HepG2 (cell line): ENCODE measurements around the gene ZBED1. TPM values are rescaled to one million over a fixed set of nuclear protein-coding genes. Genes with fewer than 3 reads are reported as not detected.

Source experiments
- ATAC-seq: fragments of 200-7000 bp; cut with Tn5 transposase; 3 replicates; pipeline ENCODE4 v1.9.1; 2020; ENCODE audit warnings: mild to moderate bottlenecking, moderate library complexity
- BruUV-seq: library from RNA; stranded (reverse); fragments of 400-500 nt; replicated peaks from 2 replicates; lab custom pipeline; 2021; lab: Mats Ljungman, UMichigan
- CTCF ChIA-PET: fragments of 300-600 bp; formaldehyde crosslinking; extraction: SDS; loops from one replicate; lab custom pipeline; 2021; ENCODE audit warnings: low total read pairs, inconsistent platforms, low intra/inter-chr PET ratio; lab: Yijun Ruan, JAX
- POLR2A ChIA-PET: fragments of 350-600 bp; sonication (Branson Sonifier 250); formaldehyde crosslinking; loops from one replicate; lab custom pipeline; 2020; ENCODE audit warnings: antibody characterized with exemption, inconsistent platforms; lab: Yijun Ruan, JAX
- DNase-seq: peaks from one replicate; pipeline ENCODE4 v3.0.0-alpha.2; 2015; ENCODE audit warnings: low spot score
- FAIRE-seq: peaks from 3 replicates; lab custom pipeline; 2011; peaks lifted over from hg19 to GRCh38; lab: Jason Lieb, UNC
- H2AFZ ChIP-seq: one replicate; pipeline ENCODE4 v1.6.1; 2011; ENCODE audit warnings: low read length, inconsistent platforms
- H3K27ac ChIP-seq: fragments of 300-600 bp; 3 replicates; pipeline ENCODE4 v1.8.0; 2011; ENCODE audit warnings: mixed run types, mild to moderate bottlenecking, mixed read lengths, low read length, inconsistent platforms; ENCODE audit not compliant: insufficient read depth; ENCODE audit errors: extremely low read length
- H3K27me3 ChIP-seq, 2 experiments: fragments of 200-600 bp in 1 of 2; 2 replicates in 1 of 2; 3 replicates in 1 of 2; pipeline versions ENCODE4 v1.6.0 to v1.8.0; 2011; ENCODE audit warnings: low read length in 2 of 2, mild to moderate bottlenecking in 2 of 2, moderate library complexity in 2 of 2, inconsistent platforms in 1 of 2; ENCODE audit not compliant: insufficient read depth in 2 of 2, control insufficient read depth in 1 of 2
- H3K36me3 ChIP-seq, 2 experiments: fragments of 200-600 bp in 1 of 2; replicated peaks in 1 of 2; 2 replicates in 1 of 2; 3 replicates in 1 of 2; pipeline versions ENCODE4 v1.5.1 to v1.8.0; 2011; ENCODE audit warnings: low read length in 2 of 2, inconsistent platforms in 1 of 2; ENCODE audit not compliant: insufficient read depth in 2 of 2, control insufficient read depth in 1 of 2
- H3K4me1 ChIP-seq: 2 replicates; pipeline ENCODE4 v1.5.1; 2012; ENCODE audit warnings: low read length, inconsistent platforms; ENCODE audit not compliant: insufficient read depth
- H3K4me2 ChIP-seq: 2 replicates; pipeline ENCODE4 v1.6.0; 2011; ENCODE audit warnings: low read depth, low read length, inconsistent platforms
- H3K4me3 ChIP-seq, 3 experiments: fragments of 200-600 bp in 1 of 3; sonication (generic), shearing (Covaris generic) in 1 of 3; replicated peaks in 1 of 3; 2 replicates each; pipeline ENCODE4 v1.5.1; 2011 to 2016; ENCODE audit warnings: low read length in 3 of 3, inconsistent platforms in 2 of 3, low read depth in 2 of 3, mild to moderate bottlenecking in 2 of 3, control low read depth in 1 of 3, mixed read lengths in 1 of 3; ENCODE audit not compliant: insufficient read depth in 1 of 3
- H3K79me2 ChIP-seq: one replicate; pipeline ENCODE4 v1.6.1; 2011; ENCODE audit warnings: low read length, inconsistent platforms; ENCODE audit not compliant: insufficient read depth
- H3K9ac ChIP-seq: 2 replicates; pipeline ENCODE4 v1.6.0; 2011; ENCODE audit warnings: mild to moderate bottlenecking, low read depth, low read length, inconsistent platforms; ENCODE audit not compliant: insufficient read depth
- H3K9me3 ChIP-seq: 2 replicates; pipeline ENCODE4 v1.5.1; 2012; ENCODE audit warnings: mild to moderate bottlenecking, low read length
- H4K20me1 ChIP-seq: 2 replicates; pipeline ENCODE4 v1.6.0; 2011; ENCODE audit warnings: inconsistent platforms, mild to moderate bottlenecking, low read length, moderate library complexity; ENCODE audit not compliant: insufficient read depth
- AGO2 ChIP-seq: fragments of 200-400 bp; formaldehyde crosslinking; optimal IDR thresholded peaks from 2 replicates; pipeline ENCODE3; 2017; ENCODE audit warnings: mild to moderate bottlenecking, low read depth, low read length, moderate library complexity
- HHEX ChIP-seq: IDR thresholded peaks from 2 replicates; pipeline ENCODE4 v1.6.1; 2016; ENCODE audit warnings: control low read depth
- HMGXB4 ChIP-seq, 2 experiments: sonication (generic) in 1 of 2; formaldehyde crosslinking in 1 of 2; IDR thresholded peaks; 2 replicates each; pipeline versions ENCODE4 v1.4.0 to v1.6.1; 2018 to 2020; ENCODE audit warnings: missing genetic modification reagents in 2 of 2, borderline replicate concordance in 1 of 2, low read depth in 1 of 2, mild to moderate bottlenecking in 1 of 2, missing biosample characterization in 1 of 2
- NFIC ChIP-seq: IDR thresholded peaks from 2 replicates; pipeline ENCODE4 v1.6.1; 2012; ENCODE audit warnings: mild to moderate bottlenecking, low read length, inconsistent platforms
- NFYC ChIP-seq: IDR thresholded peaks from 2 replicates; pipeline ENCODE4 v1.6.1; 2016; ENCODE audit warnings: missing genetic modification reagents, missing compliant biosample characterization
- RBFOX2 ChIP-seq: fragments of 200-400 bp; formaldehyde crosslinking; IDR thresholded peaks from 2 replicates; pipeline ENCODE4 v1.6.1; 2017; ENCODE audit warnings: low read depth, mild to moderate bottlenecking, low read length
- SNRNP70 ChIP-seq: fragments of 200-400 bp; formaldehyde crosslinking; IDR thresholded peaks from 2 replicates; pipeline ENCODE4 v1.6.1; 2017; ENCODE audit warnings: mild to moderate bottlenecking, low read depth, low read length, moderate library complexity
- SOX13 ChIP-seq, 3 experiments: fragments of 450-650 bp in 1 of 3; sonication (generic) in 1 of 3; formaldehyde crosslinking in 1 of 3; IDR thresholded peaks in 2 of 3; conservative IDR thresholded peaks in 1 of 3; 2 replicates each; pipeline versions ENCODE4 v1.5.0 to v1.6.1; 2016 to 2020; ENCODE audit warnings: antibody characterized with exemption in 1 of 3, mild to moderate bottlenecking in 1 of 3, missing compliant biosample characterization in 1 of 3, missing genetic modification reagents in 1 of 3, moderate library complexity in 1 of 3
- ZFX ChIP-seq: sonication (generic); formaldehyde crosslinking; IDR thresholded peaks from 2 replicates; pipeline ENCODE4 v1.4.0; 2020; ENCODE audit warnings: mild to moderate bottlenecking, low read depth, missing genetic modification reagents, moderate library complexity
- ZMYM4 ChIP-seq: sonication (generic); formaldehyde crosslinking; IDR thresholded peaks from 2 replicates; pipeline ENCODE4 v1.8.1; 2023; ENCODE audit warnings: mild to moderate bottlenecking, missing genetic modification reagents
- ZNF343 ChIP-seq: sonication (generic); formaldehyde crosslinking; IDR thresholded peaks from 2 replicates; pipeline ENCODE4 v1.4.0; 2020; ENCODE audit warnings: mild to moderate bottlenecking, missing genetic modification reagents
- WGBS: methylation state at CpG from one replicate; pipeline ENCODE4 v1.1.6; 2017; ENCODE audit warnings: low lambda C conversion rate; 5-methylcytosine and 5-hydroxymethylcytosine counted together
- in situ Hi-C: cut with HindIII; loops from 2 replicates; pipeline ENCODE4 v1.10.0; 2017; ENCODE audit warnings: low pct_unique_long_range_greater_than_20kb; ENCODE audit not compliant: extremely low pct_ligation_motif_present
- intact Hi-C: fragments of 100-400 bp; cut with micrococcal nuclease; formaldehyde crosslinking; loops from one replicate; pipeline ENCODE4 v1.10.0; 2022; ENCODE audit not compliant: unreplicated experiment
- polyA plus RNA-seq, 8 experiments: library from polyadenylated mRNA; depleted of rRNA in 3 of 8; stranded (reverse) in 7 of 8; unstranded in 1 of 8; fragments of >200 nt; fragmentation: Illumina TruSeq in 4 of 8; extraction: Trizol in 4 of 8; gene quantifications; 2 replicates each; pipeline versions ENCODE4 v1.2.1 to v1.2.3, GENCODE V29; 2011 to 2016; ENCODE audit warnings: low read depth in 4 of 8, missing spikeins in 1 of 8, mixed read lengths in 1 of 8; ENCODE audit not compliant: insufficient read depth in 1 of 8
- total RNA-seq, 5 experiments: library from RNA; depleted of rRNA; stranded (reverse); fragments of >200 nt; fragmentation: Illumina TruSeq; extraction: Trizol; gene quantifications; 2 replicates each; pipeline ENCODE4 v1.2.3, GENCODE V29; 2016; ENCODE audit warnings: low read depth in 1 of 5

Gene ZBED1
- total and polyA plus RNA-seq, 2 of the 13 experiments (the other 11 are each of a cell fraction or from before 2014, with no cell fraction given), result 20.0 to 29.8 TPM

DNA sequence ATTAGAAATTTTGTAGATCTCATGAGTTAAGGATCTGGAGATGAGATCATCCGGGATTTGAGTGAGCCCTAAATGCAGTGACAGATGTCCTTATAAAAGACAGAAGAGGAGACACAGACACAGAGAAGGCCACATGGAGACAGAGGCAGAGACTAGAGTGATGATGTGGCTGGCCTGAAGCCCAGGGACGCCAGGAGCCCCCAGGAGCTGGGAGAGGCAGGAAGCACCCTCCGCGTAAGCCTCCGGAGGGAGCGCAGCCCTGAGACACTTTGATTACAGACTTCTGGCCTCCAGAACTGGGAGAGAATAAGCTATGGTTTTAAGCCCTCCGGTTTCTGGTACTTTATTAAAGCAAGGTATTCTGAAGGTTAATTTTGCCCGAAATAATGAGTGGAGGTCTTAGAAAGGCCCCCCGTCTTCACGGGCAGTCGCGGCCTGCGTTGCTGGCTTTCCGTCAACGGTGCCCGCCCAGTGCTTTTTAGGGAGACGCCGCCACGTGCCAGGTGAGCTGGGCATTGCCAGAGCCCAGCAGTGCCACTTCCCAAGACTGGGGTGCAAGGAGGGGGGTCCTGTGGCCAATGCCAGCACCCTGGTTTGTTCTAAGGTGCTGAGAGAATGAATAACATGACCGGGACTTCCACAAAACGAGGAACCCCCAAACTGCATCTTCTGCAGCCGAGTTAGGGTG lies 8.1 kb downstream of the ZBED1 start:
- ATAC-seq, result peak; percentile 18; the same call in 1 of the 3 replicates
- Histone ChIP-seq H3K9ac (no peak overlapping the region), H3K4me3 (no peak overlapping the region), H3K9me3 (no peaks in the 10 kb centered on the region), H3K36me3 (peaks cover 16 to 48% of the 10 kb centered on the region in 2 experiments), H3K4me1 (peaks cover 36% of the 10 kb centered on the region), H4K20me1 (peaks cover 8% of the 10 kb centered on the region; the same call in 1 of the 2 replicates), H3K27me3 (no peaks in the 10 kb centered on the region), H3K27ac (no peak overlapping the region), H3K4me2 (no peak overlapping the region), H3K79me2 (peaks cover 52% of the 10 kb centered on the region), H2AFZ (no peak overlapping the region)
- no TSS peak for BruUV-seq
- TF ChIP-seq RBFOX2, result 0 out of 2 replicates have a peak, but pooled peaks have one; percentile 36
- TF ChIP-seq NFIC, result no peak
- TF ChIP-seq ZFX (CRISPR knock-in tag), result no peak
- TF ChIP-seq HHEX (CRISPR knock-in tag), result no peak
- no peak for TF ChIP-seq SOX13 (IDR thresholded peaks at IDR 0.05)
- TF ChIP-seq SOX13 (CRISPR knock-in tag; conservative IDR thresholded peaks at IDR 0.05 in 1 of 2, IDR thresholded peaks at IDR 0.05 in 1 of 2), result no peak
- no peak for TF ChIP-seq SNRNP70
- peak; percentile 77 for TF ChIP-seq AGO2
- no peak for TF ChIP-seq HMGXB4 (CRISPR knock-in tag; IDR thresholded peaks at IDR 0.05; ENCODE audit: borderline replicate concordance in 1 of 2, low read depth in 1 of 2)
- TF ChIP-seq ZMYM4 (CRISPR knock-in tag), result no peak
- TF ChIP-seq ZNF343, result no peak
- no peak for TF ChIP-seq NFYC (CRISPR knock-in tag)
- DNase-seq, result no peak
- in situ Hi-C loops, result no loop called here
- intact Hi-C loops, result no loop called here
- ChIA-PET POLR2A (no interaction called here), CTCF (no interaction called here)
- 97% methylated on average over 19 of the region's 22 CpGs for WGBS
- no peak for FAIRE-seq
